Measurements from ENCODE around the gene ADAT1. TPM values are rescaled to one million over a fixed set of nuclear protein-coding genes. Genes with fewer than 3 reads are reported as not detected.

The ADAT1 gene
- total and polyA plus RNA-seq, 9 donors, result 9.5 to 59.8 (median 27.7) TPM

DNA sequence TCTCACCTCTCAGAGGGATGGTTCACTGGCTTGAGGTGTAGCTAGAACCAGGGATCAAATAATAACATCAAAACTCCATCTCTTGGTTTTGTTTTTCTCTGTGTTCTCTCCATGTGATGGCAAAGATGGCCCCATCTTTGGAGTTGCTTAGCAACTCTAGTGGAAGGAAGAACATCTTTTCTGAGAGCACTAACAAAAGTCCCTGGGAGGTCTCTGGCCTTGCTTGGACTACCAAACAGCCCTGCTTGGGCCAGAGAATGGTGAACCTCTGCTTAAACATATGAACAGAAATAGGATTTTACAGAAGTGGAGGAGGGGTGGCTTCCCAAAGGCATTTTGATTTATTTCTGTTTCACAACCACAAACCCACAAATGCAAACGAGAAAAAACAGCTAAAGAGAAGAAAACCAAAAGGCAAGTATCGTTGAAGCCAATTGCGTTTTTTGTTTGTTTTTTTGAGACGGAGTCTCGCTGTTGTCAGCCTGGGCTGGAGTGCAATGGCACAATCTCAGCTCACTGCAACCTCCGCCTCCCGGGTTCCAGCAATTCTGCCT, 43.7 kb downstream of the ADAT1 start:
- Histone ChIP-seq H3K4me3 (no peak overlapping the region), H3K4me1 (ENCODE audit: insufficient read depth) (no peaks in the 10 kb centered on the region), H3K27ac (no peak overlapping the region), H3K9me3 (no peaks in the 10 kb centered on the region), H3K36me3 (no peaks in the 10 kb centered on the region), H3K27me3 (no peaks in the 10 kb centered on the region)
- 84 to 86% (median 85%) methylated on average over 7 of the region's 7 CpGs for WGBS, 3 donors
- DNase-seq, result no peak
- TF ChIP-seq POLR2A (IDR thresholded peaks at IDR 0.05) (no peak), EP300 (IDR thresholded peaks at IDR 0.05) (no peak), CTCF (IDR thresholded peaks at IDR 0.05) (no peak)
- intact Hi-C loops (cut with DNase I), result no loop called here

GRCh38 chr16:75578725-75579124, 44.4 kb downstream of the ADAT1 start:
- no peak for DNase-seq
- H3K27me3 ChIP-seq, result no peaks in the 10 kb centered on the region
- WGBS, 3 donors, result 88 to 96% (median 90%) methylated on average over 2 of the region's 2 CpGs
- H3K4me1 ChIP-seq (ENCODE audit: insufficient read depth), result no peaks in the 10 kb centered on the region
- intact Hi-C loops (cut with DNase I), result no loop called here
- no peak overlapping the region for H3K4me3 ChIP-seq
- no peaks in the 10 kb centered on the region for H3K9me3 ChIP-seq
- no peaks in the 10 kb centered on the region for H3K36me3 ChIP-seq
- TF ChIP-seq EP300 (IDR thresholded peaks at IDR 0.05) (no peak), POLR2A (IDR thresholded peaks at IDR 0.05) (no peak), CTCF (IDR thresholded peaks at IDR 0.05) (no peak)
- no peak overlapping the region for H3K27ac ChIP-seq

DNA sequence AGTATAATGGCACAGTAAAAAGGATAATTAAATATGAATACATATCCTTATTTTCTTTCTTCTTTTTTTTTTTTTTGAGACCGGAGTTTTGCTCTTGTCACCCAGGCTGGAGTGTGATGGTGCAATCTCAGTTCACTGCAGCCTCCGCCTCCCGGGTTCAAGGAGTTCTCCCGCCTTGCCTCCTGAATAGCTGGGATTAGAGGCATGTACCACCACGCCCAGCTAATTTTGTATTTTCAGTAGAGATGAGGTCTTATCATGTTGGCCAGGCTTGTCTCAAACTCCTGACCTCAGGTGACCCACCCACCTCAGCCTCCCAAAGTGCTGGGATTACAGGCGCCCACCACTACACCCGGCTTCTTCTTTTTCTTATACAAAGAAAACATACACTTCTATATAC, 44.9 kb downstream of the ADAT1 start:
- DNase-seq, result no peak
- Histone ChIP-seq H3K4me3 (no peak overlapping the region), H3K27ac (no peak overlapping the region), H3K9me3 (no peaks in the 10 kb centered on the region), H3K4me1 (ENCODE audit: insufficient read depth) (no peaks in the 10 kb centered on the region), H3K36me3 (no peaks in the 10 kb centered on the region), H3K27me3 (no peaks in the 10 kb centered on the region)
- intact Hi-C loops (cut with DNase I), result no loop called here
- TF ChIP-seq POLR2A (IDR thresholded peaks at IDR 0.05) (no peak), CTCF (IDR thresholded peaks at IDR 0.05) (no peak), EP300 (IDR thresholded peaks at IDR 0.05) (no peak)
- 90 to 96% (median 96%) methylated on average over 7 of the region's 7 CpGs for WGBS, 3 donors

GRCh38 chr16:75576384-75576811, 46.7 kb downstream of the ADAT1 start:
- Histone ChIP-seq H3K4me3 (no peak overlapping the region), H3K27me3 (no peaks in the 10 kb centered on the region), H3K36me3 (no peaks in the 10 kb centered on the region), H3K9me3 (no peaks in the 10 kb centered on the region), H3K4me1 (ENCODE audit: insufficient read depth) (peaks cover 3% of the 10 kb centered on the region), H3K27ac (no peak overlapping the region)
- intact Hi-C loops (cut with DNase I), result no loop called here
- no peak for DNase-seq
- WGBS, 3 donors, result 26 to 33% (median 26%) methylated on average over 3 of the region's 3 CpGs
- TF ChIP-seq CTCF (IDR thresholded peaks at IDR 0.05) (no peak), POLR2A (IDR thresholded peaks at IDR 0.05) (no peak), EP300 (IDR thresholded peaks at IDR 0.05) (no peak)
